B cell (primary cell): ENCODE measurements around the gene TMEM139.

ENCODE experiments used
- EZH2 ChIP-seq: IDR thresholded peaks from 2 replicates; pipeline ENCODE4 v1.6.1; 2012; ENCODE audit warnings: borderline replicate concordance, low read depth, mild to moderate bottlenecking, moderate library complexity, low read length; ENCODE audit not compliant: insufficient read depth, poor library complexity, severe bottlenecking
- TF ChIP-seq, protein P1 (sequence below): fragments of 200-600 bp; IDR thresholded peaks from one replicate; pipeline ENCODE4 v1.8.0; 2022; ENCODE audit warnings: antibody characterized with exemption, mild to moderate bottlenecking

GRCh38 chr7:143289421-143289820 is 4.7 kb downstream of the TMEM139 start:
- TF ChIP-seq, protein P1, sequence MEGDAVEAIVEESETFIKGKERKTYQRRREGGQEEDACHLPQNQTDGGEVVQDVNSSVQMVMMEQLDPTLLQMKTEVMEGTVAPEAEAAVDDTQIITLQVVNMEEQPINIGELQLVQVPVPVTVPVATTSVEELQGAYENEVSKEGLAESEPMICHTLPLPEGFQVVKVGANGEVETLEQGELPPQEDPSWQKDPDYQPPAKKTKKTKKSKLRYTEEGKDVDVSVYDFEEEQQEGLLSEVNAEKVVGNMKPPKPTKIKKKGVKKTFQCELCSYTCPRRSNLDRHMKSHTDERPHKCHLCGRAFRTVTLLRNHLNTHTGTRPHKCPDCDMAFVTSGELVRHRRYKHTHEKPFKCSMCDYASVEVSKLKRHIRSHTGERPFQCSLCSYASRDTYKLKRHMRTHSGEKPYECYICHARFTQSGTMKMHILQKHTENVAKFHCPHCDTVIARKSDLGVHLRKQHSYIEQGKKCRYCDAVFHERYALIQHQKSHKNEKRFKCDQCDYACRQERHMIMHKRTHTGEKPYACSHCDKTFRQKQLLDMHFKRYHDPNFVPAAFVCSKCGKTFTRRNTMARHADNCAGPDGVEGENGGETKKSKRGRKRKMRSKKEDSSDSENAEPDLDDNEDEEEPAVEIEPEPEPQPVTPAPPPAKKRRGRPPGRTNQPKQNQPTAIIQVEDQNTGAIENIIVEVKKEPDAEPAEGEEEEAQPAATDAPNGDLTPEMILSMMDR, result no peak
- no peak for TF ChIP-seq EZH2
